SU-DHL-6 (cell line): ENCODE measurements around the gene ZDHHC8.

Experiments
- H2AFZ ChIP-seq: fragments of 200-600 bp; sonication (generic); 2 replicates; pipeline ENCODE4 v1.6.1; 2014; ENCODE audit warnings: low read depth, mild to moderate bottlenecking, moderate library complexity, mixed read lengths, antibody characterized with exemption, low read length; ENCODE audit not compliant: severe bottlenecking
- H3F3A ChIP-seq: fragments of 200-600 bp; shearing (Covaris generic); 2 replicates; pipeline ENCODE4 v1.6.0; 2016; ENCODE audit warnings: antibody characterized with exemption, mild to moderate bottlenecking; ENCODE audit not compliant: insufficient read depth
- H3K27ac ChIP-seq: fragments of 200-600 bp; sonication (generic); 2 replicates; pipeline ENCODE4 v1.5.1; 2016; ENCODE audit warnings: low read depth, mild to moderate bottlenecking, low read length, moderate library complexity, mixed read lengths
- H3K27me3 ChIP-seq: fragments of 200-600 bp; sonication (generic), shearing (Covaris generic); 2 replicates; pipeline ENCODE4 v1.6.0; 2014; ENCODE audit warnings: mild to moderate bottlenecking, low read length
- H3K36me3 ChIP-seq: fragments of 200-600 bp; sonication (generic); 2 replicates; pipeline ENCODE4 v1.6.1; 2014; ENCODE audit warnings: mild to moderate bottlenecking, low read length, mixed read lengths
- H3K4me2 ChIP-seq: fragments of 300-600, 200-600 bp; shearing (Covaris generic), sonication (generic); 2 replicates; pipeline ENCODE4 v1.6.0; 2014; ENCODE audit warnings: low read length, low read depth, mild to moderate bottlenecking; ENCODE audit not compliant: poor library complexity, severe bottlenecking
- H3K4me3 ChIP-seq: fragments of 200-600 bp; sonication (generic); 2 replicates; pipeline ENCODE4 v1.5.1; 2014; ENCODE audit warnings: antibody characterized with exemption, low read length, mild to moderate bottlenecking, mixed read lengths; ENCODE audit not compliant: insufficient read depth, poor library complexity, severe bottlenecking
- H3K79me2 ChIP-seq: fragments of 200-600 bp; sonication (generic); 2 replicates; pipeline ENCODE4 v1.6.1; 2014; ENCODE audit warnings: mild to moderate bottlenecking, low read length, moderate library complexity; ENCODE audit not compliant: insufficient read depth
- H3K9ac ChIP-seq: fragments of 200-600 bp; sonication (generic); 2 replicates; pipeline ENCODE4 v1.7.0; 2014; ENCODE audit warnings: mild to moderate bottlenecking, low read length
- H3K9me2 ChIP-seq: fragments of 200-600 bp; sonication (generic); replicated peaks from 2 replicates; pipeline ENCODE4 v1.6.1; 2014; ENCODE audit warnings: low read length; ENCODE audit not compliant: insufficient read depth
- H3K9me3 ChIP-seq: fragments of 200-600 bp; sonication (generic); 2 replicates; pipeline ENCODE4 v1.6.1; 2014; ENCODE audit warnings: low read length, mixed read lengths; ENCODE audit not compliant: insufficient read depth
- H4K20me1 ChIP-seq: fragments of 200-600 bp; sonication (generic); 2 replicates; pipeline ENCODE4 v1.6.1; 2014; ENCODE audit warnings: low read depth, mild to moderate bottlenecking, antibody characterized with exemption, low read length, moderate library complexity, mixed read lengths
- EZH2phosphoT487 ChIP-seq: fragments of 200-600 bp; sonication (generic), shearing (Covaris generic); conservative IDR thresholded peaks from 2 replicates; pipeline ENCODE4 v1.6.1; 2018; ENCODE audit warnings: mild to moderate bottlenecking, antibody characterized with exemption, low read length, moderate library complexity, mixed read lengths
- TF ChIP-seq, protein P1 (sequence below): fragments of 200-600 bp; sonication (generic); IDR thresholded peaks from one replicate; pipeline ENCODE4 v1.5.1; 2017; ENCODE audit warnings: antibody characterized with exemption, mild to moderate bottlenecking, low read length, moderate library complexity; ENCODE audit not compliant: insufficient read depth, poor library complexity, severe bottlenecking

The ZDHHC8 gene

DNA sequence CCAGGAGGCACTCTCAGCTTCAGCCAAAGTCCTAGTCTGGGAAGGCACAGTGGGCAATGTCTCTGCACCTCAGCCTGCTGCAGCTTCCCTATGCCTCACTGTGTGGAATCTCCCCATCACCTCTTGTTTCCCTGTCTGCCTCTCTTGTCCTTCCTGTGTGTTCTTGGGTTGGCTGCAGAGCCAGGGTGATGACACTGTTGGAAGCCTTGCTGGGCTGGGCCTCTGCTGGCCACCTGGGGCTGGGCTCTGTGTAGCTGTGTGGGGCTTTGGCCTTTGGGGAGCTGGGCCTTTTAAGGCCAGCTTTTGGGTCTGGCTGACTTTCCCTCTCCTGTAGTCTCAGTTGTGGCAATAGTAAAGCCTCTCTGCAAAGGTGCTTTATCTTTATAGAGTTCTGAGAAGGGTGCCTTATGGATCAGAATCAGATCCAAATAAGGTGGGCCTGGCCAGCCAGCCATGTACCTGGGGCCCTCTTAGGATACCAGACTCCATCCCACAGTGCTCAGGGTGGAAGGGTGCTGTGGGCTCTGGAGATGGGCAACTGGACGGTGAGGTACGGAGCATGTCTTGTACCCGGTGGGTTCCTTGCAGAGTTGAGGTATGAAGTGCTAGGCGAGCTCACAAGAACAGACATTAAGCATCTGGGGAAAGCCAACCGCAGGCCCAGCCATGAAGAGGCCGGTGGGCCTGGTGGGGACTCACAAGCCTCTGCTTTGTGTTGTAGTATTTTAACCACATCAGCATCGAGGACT is 26.0 kb upstream of the ZDHHC8 start:
- H3K27me3 ChIP-seq, result no peaks in the 10 kb centered on the region
- H3K4me2 ChIP-seq, result no peak overlapping the region
- no peak overlapping the region for H3K9ac ChIP-seq
- no peaks in the 10 kb centered on the region for H3K9me3 ChIP-seq
- no peak overlapping the region for H2AFZ ChIP-seq
- H4K20me1 ChIP-seq, result no peaks in the 10 kb centered on the region
- TF ChIP-seq, protein P1, sequence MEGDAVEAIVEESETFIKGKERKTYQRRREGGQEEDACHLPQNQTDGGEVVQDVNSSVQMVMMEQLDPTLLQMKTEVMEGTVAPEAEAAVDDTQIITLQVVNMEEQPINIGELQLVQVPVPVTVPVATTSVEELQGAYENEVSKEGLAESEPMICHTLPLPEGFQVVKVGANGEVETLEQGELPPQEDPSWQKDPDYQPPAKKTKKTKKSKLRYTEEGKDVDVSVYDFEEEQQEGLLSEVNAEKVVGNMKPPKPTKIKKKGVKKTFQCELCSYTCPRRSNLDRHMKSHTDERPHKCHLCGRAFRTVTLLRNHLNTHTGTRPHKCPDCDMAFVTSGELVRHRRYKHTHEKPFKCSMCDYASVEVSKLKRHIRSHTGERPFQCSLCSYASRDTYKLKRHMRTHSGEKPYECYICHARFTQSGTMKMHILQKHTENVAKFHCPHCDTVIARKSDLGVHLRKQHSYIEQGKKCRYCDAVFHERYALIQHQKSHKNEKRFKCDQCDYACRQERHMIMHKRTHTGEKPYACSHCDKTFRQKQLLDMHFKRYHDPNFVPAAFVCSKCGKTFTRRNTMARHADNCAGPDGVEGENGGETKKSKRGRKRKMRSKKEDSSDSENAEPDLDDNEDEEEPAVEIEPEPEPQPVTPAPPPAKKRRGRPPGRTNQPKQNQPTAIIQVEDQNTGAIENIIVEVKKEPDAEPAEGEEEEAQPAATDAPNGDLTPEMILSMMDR, result no peak
- TF ChIP-seq EZH2phosphoT487, result no peak
- no peak overlapping the region for H3K27ac ChIP-seq
- H3K36me3 ChIP-seq, result no peaks in the 10 kb centered on the region
- no peaks in the 10 kb centered on the region for H3K79me2 ChIP-seq
- H3K9me2 ChIP-seq, result no peaks in the 10 kb centered on the region
- no peak overlapping the region for H3K4me3 ChIP-seq
- peaks cover 5% of the 10 kb centered on the region for H3F3A ChIP-seq

DNA sequence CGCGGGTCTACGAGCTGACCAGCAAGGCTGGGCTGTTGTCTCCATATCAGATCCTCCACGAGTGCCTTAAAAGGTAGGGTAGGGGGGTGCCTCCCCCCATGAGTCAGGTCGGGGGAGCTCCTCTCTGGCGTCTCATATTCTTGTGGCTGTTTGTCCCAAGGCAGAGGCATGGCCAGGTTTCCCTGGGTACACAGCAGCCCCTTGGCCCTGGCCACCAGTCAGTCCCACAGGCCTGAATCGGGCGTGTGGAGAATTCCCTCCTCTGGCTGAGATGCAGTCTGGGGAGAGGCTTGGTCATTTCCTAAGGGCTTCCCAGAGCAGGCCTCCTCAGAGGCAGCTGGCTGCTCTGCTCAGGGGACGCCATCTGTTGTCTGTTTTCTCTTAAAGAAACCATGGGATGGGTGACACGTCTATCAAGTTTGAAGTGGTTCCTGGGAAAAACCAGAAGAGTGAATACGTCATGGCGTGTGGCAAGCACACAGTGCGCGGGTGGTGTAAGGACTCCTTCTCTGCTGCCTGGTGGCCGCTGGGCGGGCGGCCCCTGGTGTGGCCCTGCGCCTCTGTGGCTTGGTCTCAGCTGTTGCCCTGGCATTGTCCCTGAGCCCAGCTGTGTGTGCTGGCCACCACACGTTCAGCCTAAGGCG is 25.3 kb upstream of the ZDHHC8 start:
- Histone ChIP-seq H3K27me3 (no peaks in the 10 kb centered on the region), H3K36me3 (no peaks in the 10 kb centered on the region), H3F3A (peaks cover 12% of the 10 kb centered on the region), H3K4me2 (no peak overlapping the region), H3K9ac (no peak overlapping the region), H3K9me3 (no peaks in the 10 kb centered on the region), H3K79me2 (no peaks in the 10 kb centered on the region), H4K20me1 (no peaks in the 10 kb centered on the region), H3K27ac (no peak overlapping the region), H3K4me3 (no peak overlapping the region), H3K9me2 (no peaks in the 10 kb centered on the region), H2AFZ (no peak overlapping the region)
- no peak for TF ChIP-seq EZH2phosphoT487
- TF ChIP-seq, protein P1, result no peak

DNA sequence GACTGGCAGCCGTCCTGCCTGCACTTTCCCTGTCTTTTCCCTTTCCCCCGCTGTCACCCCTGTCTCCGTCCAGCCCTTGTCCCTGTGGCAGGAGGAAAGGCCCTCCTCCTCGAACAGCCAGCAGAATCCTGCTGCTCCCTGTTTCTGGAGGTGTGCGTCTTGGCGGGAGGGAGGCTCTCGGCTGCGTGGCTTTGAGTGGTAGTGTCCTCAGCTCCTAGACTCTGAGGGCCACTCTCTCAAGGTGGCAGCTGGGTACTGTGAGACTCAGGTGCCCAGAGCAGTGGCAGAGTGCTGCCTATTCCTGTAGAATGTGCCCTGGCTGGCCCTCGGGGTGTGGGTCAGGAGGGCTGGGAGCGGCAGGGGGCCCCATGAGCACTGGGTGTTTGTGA is 24.8 kb upstream of the ZDHHC8 start:
- Histone ChIP-seq H3F3A (peaks cover 12% of the 10 kb centered on the region), H3K36me3 (no peaks in the 10 kb centered on the region), H2AFZ (no peak overlapping the region), H3K27me3 (no peaks in the 10 kb centered on the region), H3K4me3 (no peak overlapping the region), H3K9me3 (no peaks in the 10 kb centered on the region), H3K4me2 (no peak overlapping the region), H3K79me2 (no peaks in the 10 kb centered on the region), H4K20me1 (no peaks in the 10 kb centered on the region), H3K27ac (no peak overlapping the region), H3K9ac (no peak overlapping the region), H3K9me2 (no peaks in the 10 kb centered on the region)
- TF ChIP-seq, protein P1, result no peak
- TF ChIP-seq EZH2phosphoT487, result no peak
